NCI-H82 treated with DMSO at 0.1 percent for 48 hours (cell line): ENCODE results near the gene CHAT.

Source experiments
- DNase-seq: peaks from one replicate; lab custom pipeline; 2025; ENCODE audit not compliant: unreplicated experiment; lab: John Stamatoyannopoulos, UW

CHAT gene

DNA sequence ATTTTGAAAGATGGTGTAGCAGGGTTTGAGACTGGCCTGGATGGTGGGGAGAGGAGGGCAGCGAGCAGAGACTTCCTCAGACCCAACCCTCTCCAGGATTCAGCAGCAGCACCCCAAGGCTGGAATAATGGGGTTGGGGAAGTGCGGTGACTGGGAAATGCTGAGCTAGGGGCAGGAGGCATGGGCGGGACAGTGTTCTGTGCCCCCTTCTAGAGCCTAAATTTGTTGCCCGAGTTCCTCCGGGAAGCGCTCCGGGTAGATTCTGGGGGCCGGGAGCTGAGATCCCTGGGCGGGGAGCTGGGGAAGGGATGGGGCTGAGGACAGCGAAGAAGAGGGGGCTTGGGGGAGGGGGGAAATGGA lies at the start of gene CHAT:
TSS of gene CHAT (plus strand) at position 156 of the 360 bp plus-strand sequence. CDS start at position 309, 153 bp downstream.
- no peak for DNase-seq

DNA sequence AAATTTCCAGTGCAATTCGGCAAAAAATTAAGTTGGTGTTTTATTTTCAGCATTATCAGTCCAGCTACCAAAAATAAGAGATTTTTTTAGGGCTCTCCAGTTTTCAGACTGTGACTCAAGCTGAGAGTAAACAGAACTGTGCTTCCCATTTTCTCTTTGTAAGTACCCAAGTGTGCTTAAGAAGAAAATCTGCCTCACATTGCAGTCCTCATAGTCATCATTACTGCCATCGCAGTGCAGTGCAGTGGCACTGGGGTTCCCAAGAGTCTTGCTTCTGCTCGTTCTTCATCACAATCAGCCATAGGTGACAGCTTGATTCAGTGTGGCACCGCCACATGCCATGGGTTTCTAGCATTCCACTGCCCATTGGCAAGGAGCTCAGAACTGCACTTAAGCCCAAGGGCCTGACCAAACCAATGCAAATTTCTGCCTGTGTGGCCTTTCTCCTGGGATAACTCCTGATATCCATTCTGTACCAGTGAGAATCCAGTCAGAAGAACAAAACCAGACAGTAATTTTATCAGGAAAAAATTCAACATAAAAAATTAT lies 49.3 kb upstream of the CHAT start:
- DNase-seq = no peak

DNA sequence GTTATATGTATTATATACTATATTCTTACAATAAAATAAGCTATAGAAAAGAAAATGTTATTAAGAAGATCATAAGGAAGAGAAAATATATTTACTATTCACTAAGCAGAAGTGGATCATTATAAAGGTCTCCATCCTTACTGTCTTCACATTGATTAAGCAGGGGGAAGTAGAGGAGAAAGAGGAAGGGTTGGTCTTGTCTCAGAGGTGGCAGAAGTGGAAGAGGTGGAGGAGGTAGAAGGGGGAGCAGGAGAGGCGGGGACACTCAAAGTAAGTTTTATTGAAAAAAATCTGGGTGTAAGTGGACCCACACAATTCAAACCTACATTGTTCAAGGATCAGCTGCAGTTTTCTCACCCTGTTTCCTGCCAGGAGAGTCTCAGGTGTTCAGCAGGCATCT lies 46.0 kb upstream of the CHAT start:
- no peak for DNase-seq

DNA sequence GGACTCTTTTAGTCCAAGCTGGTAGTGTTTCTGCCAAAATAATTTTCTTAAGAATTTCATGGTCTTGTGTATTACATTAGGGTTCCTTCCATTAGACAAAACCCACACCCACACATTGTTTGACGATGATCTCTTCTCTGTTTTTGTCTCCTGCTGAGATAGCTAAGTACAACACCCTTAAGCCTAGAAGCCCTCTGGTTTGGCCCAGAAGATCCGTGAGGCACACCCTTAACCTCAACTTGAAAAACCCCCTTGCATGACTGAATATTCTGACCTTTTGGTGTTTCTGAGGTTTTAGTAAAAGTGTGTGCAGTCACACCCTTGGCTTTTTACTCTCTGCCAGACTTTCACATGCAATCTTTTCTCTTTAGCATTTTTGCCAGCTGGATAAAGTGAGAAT lies 45.6 kb upstream of the CHAT start:
- no peak for DNase-seq

DNA sequence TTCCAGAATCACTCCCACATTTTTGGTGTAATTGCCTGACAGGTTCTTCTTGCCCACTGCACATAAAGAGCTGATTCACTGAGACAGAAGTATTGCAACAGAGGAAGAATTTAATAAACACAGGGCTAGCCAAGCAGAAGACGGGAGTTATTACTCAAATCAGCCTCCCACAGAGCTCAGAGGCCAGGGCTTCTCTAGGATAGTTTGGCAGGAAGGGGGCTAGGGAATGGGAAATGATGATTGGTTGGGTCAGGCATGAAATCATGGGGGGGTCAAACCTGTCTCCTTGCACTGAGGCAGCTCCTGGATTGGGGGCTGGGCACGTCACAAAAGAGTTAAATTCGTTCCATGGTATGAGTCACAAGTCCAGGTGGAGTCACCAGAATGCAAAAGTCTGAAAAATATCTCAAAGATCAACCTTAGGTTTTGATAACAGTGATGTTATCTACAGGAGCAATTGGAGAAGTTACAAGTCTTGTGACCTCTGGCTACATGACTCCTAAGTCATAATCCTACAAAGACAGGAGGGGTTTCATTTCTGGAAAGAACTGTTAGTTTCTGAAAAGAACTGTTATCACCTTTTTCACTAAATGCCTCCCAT lies 44.7 kb upstream of the CHAT start:
- DNase-seq = no peak

DNA sequence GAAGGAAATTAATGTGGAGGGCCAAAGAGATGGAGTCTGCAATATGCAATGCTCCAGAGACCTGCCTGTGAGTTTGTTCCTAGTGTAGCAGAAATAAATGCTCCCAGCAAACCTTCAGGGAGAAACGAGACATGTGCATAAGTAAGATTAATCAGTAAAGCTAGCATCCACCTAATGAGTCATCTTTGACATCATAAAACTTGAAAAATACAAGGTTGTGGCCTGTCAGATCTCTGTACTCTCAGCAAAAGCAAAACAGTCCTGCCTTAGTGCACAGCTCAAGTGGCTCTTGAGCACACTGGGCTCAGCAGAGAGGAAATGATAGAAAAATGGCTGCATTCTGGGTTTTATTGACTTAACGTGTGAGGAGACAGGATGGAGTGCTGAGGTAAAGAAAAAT lies 42.4 kb upstream of the CHAT start:
- no peak for DNase-seq

DNA sequence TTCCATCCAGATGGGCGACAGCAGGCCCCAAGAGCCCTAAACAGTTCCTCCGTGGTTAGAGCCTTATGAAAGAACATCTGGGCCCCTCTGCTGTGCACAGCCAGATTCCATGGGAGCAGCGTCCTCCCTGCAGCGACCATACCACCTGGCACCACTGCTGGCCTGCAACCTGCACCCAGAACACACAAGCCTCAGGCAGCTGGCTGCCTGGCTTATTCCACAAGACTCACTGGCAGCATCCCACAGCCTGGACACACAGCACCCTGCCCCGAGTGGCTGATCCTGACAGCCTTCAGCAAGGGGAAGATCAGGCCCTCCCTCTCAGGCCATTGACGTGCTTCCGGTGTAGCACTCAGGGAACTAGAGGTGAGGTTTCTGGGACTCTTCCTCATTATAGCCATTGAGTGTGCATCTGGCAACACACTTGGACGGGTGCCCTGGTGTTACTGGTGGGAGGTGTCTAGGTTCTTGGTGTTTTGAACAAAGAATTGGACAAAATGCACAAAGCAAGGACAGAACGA lies 41.2 kb upstream of the CHAT start:
- DNase-seq = no peak

DNA sequence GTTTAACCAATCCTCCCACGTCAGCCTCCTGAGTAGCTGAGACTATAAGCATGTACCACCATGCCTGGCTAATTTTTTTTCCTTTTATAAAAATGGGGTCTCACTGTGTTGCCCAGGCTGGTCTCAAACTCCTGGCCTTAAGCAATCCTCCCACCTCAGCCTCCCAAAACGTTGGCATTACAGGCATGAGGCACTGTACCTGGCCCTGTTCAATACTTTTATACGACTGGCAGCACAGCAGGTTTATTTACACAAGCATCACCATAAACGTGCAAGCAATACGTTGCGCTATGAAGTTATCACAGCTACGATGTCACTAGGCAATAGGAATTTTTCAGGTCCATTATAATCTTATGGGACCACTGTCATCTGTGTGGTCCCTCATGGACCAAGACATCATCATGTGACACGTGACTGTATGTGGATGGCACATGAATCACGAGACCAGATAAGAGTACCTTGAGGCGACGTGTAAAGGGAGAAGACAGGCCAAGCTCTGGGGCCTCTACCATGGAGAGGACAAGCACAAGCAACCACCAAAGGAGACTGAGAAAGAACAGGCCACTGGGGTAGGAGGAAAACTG lies 38.3 kb upstream of the CHAT start:
- no peak for DNase-seq

DNA sequence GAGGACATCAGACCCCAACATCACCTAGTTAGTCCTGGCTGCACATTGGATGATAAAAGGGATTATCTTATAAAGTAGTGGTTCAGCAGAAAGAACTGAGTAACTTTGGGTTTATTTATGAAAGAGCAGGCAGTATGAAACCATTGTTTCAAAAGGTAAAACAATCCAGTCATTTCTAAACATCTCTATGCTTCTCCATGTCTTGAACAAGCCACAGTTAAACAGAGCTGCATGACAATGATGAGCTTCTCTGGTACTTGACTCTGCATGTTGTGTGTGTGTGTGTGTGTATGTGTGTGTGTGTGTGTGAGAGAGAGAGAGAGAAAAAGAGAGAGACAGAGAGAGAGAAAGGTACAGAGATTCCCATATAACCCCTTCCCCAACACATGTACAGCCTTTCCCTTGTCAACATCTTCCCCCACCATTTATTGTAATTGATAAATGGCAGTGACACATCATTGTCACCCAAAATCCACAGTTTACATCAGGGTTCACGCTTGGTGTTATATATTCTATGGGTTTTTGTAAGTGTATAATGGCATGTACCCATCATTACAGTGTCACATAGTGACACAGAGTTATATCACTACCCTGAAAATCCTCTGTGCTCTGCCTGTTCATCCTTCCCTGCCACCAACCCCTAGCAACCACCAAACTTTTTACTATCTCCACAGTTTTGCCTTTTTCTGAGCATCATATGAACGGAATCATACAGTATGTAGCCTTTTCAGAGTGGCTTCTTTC lies 36.5 kb upstream of the CHAT start:
- DNase-seq = no peak

DNA sequence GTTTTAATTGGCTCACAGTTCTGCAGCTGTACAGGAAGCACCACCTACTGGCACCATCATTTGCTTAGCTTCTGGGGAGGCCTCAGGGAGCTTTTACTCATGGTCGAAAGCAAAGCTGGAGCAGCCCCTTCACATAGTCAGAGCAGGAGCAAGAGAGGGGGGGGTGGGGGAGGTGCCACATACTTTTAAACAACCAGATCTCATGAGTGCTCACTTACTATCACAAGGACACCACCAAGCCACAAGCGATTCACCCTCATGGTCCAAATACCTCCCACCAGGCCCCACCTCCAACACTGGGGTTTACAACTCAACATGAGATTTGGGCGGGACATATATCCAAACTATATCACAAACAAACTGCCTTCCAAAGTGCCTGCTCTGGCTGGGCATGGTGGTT lies 35.4 kb upstream of the CHAT start:
- DNase-seq = no peak

DNA sequence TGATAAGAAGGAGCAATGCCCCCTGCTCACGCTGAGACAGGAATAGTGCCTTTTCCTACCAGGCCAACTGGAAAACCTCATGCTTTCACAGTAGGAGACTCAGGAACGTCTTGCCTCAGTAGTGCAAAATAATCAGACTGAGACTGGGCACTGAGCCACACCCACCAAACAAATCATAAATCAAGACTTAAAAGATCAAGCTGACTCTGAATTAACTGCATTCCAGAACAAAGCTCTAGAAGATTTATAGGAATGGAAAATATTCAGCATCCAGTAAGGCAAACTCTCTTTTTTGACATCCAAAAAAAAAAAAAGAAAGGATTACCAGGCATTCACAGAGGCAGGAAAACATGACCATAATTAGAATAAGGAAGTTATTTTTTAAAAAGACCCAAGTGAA lies 34.2 kb upstream of the CHAT start:
- no peak for DNase-seq

DNA sequence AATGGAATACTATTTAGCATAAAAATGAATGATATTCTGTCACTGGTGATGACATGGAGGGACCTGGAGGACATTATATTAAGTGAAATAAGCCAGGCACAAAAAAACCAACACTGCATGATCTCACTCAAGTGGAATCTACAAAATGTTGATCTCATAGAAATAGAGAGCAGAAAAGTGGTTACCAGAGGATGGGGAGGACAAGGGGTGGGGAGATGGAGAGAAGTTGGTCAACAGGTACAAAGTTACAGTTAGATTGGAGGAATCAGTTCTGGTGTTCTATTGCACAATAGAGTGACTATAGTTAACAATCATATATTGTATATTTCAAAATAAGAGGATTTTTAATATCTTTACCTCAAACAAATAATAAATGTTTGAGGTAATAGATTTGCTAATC lies 28.4 kb upstream of the CHAT start:
- DNase-seq = no peak

DNA sequence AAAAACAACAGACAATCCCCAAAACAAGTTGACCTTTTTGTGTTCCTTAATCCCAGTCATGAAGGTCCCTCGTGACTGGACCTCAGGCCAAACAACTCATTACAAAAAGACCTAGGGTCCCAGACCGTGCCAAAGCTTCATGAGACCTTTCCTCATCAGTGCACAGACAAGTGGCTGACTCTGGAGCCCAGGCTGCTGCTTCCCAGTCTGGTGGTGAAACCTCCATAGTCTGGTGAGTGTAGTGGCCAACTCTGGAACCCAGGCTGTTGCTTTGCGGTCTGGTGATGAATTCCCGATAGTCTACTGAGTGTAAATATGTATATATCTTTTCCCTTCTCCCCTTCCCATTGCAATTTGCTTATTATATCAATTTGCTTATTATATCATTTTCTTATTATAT lies 25.9 kb upstream of the CHAT start:
- DNase-seq = no peak

DNA sequence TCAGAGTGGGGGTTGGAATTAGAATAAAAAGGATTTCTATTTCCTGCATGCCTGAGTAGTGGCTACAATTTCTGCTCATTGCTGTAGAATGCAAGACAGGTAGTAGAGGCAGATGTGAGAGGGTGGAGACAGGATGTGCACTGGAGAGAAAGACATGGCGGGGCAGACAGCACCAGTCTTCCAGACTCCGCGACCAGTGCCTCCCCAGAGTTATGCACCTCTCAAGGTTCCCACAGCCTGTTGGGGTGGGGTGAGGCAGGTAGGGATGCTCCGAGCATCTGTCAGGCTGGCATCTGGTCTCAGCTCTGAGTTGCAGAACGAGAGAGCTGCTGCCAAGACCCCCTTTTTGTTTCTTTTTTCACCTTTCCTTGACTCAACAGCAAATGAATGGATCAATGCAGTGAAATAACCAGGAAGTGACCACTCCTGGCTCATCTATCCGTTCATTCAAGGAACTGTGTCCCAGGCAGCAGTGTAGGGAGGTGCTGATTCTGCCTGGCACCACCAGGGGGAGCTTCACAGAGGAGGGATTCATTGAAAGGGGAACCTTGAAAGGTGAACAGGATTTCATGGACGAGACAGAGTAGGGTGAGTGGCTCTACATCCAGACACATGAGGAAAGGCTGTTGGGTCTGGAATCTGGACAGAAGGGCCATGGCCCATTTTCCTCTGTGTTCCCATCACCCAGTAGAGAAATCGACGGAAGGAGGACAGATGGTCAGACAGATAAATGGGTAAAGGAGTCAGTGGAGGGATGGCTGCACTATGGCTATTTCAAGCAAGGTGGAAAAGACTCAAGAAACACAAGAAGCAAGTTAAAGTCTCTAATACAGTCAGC lies 20.9 kb upstream of the CHAT start:
- no peak for DNase-seq

DNA sequence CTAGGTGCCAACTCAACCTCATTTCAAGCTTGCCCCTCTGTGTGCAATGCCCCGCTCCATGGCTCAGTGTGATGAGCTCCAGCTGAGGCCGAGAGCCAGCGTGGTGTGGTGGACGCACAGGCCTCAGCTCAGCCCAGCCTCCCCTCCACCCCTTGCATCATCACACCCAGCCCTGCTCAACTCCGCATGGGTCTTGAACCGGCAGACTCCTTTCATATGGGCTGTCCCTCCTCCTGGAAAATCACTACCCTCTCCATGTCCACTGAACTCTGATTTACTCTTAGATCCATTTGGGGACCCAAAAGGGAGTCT lies 20.3 kb upstream of the CHAT start:
- no peak for DNase-seq

DNA sequence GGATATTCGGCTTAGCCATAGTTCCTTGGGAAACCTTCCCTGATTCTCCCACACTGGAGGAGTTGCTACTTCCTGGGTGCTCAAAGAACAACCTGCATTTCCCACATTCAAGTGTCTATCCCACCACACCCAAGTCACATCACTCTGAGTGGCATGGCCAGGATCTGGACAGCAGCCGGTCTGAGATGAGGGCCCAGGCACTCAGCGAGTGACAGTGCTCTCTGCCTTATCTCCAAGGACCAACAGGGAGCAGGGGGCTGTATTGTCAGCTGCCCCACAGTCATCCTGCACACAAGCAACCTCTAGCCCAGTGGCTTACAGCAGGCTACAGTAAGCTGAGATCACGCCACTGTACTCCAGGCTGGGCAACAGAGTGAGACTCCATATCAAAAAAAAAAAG lies 19.8 kb upstream of the CHAT start:
- no peak for DNase-seq

DNA sequence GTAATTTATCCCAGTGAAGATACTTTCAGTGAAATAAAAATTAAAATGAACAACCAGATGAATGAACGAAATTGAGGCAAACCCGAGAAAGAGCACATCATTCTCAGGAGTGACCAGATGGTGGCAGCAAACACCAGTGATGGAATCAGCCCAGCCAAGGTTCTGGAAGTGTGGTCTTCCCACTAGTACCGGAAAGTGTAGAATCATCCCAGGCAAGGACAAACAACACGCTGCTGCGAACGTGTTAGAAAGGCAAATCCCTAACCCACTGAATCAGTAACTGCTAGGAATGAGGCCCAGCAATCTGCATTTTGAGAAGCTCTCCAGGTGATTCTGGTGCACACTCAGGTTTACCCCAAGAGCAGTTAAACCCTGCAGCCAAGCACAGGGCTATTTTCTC lies 19.2 kb upstream of the CHAT start:
- DNase-seq = peak; percentile 8

DNA sequence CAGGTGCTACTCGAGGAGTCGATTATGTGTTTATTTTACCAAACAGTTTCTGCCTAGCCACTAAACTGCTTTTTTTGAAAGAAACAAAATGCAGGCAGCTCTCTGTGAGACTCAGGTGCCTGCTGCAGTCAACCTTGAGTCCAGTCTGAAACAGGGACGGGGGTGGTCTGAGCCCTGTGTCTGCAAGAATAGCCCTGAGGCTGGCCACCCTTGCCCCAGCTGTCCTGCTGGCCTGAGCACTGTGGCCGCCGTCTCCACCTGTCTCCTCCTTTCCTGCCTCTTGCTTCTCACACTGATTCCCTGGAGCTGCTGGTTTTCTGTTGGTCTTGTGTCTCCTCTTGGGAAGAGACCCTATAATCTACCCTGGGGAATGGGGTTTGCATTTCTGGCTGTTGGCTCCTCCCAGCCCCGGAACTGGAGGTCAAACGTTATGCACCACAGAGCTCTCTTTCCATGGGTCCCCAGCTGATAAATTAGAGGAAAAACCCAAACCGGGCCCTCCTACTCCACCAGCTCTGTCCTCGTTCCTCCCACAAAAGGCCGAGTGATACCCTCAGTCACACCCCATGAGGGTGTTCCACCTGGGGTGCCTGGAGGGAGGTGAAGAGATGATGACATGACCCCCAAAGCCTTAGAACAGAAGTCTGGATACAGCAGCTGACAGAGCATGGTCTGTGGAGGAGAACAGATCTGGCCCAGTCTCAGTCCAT lies 18.7 kb upstream of the CHAT start:
- DNase-seq = no peak

DNA sequence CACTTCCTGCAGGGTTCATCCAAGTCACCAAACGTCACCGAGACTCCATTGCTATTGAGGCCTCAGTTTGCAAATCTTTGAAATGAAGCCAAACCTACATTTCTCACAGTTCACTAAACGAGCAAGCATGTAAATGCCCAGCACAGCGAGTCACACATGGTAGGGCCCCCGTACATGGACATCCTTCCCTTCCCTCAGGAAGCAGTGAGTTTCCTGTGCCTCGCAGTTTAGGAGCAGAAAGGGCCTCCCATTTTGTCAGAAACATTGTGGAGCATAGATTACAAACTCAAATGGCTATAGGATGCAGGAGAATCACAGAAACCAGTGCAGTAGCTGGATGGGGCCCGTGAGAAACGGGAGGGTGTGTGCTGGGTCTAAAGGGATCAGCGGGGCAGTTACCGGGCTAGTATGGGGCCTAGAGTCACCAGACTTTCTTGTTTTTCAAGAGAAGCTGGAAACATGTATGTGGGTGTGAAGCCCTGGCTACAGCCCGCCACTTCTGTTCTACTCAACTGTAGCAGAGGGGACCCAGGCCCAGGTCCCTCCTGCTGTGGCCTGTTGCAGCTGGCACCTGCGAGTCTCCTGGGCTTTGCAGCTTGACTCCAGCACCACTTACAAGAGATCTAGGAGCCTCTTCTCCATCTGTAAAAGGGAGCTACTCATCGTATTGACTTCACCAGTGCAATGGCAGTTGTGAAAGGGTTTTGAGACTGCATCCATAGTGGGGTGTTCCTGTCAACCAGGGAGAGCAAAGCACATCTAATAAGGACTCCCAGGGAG lies 17.9 kb upstream of the CHAT start:
- DNase-seq = no peak

DNA sequence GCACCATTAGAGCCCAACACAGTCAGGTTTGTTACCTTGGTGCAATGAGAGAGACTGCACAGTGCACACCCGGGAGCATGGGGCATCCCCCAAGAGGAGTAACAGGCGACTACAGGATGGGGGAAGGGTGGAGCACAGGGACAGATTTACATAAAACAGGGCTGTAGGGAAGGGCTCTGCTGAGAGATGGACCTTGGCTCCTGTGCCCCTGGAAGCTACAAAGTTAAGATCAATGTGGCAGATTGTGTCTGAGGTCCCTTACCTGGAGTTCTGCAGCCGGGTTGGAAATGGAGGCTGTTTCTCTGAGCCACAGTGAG lies 17.4 kb upstream of the CHAT start:
- DNase-seq = no peak
